Erythroblast (primary cell): Measurements from ENCODE around the gene ZWILCH.

Experiments
- GATA1 ChIP-seq: IDR thresholded peaks from 2 replicates; pipeline ENCODE4 v1.6.1; 2011; ENCODE audit warnings: low read depth, mild to moderate bottlenecking, control low read depth, low read length, moderate library complexity
- POLR2A ChIP-seq: IDR thresholded peaks from 2 replicates; pipeline ENCODE4 v1.6.1; 2011; ENCODE audit warnings: mild to moderate bottlenecking, low read length

DNA sequence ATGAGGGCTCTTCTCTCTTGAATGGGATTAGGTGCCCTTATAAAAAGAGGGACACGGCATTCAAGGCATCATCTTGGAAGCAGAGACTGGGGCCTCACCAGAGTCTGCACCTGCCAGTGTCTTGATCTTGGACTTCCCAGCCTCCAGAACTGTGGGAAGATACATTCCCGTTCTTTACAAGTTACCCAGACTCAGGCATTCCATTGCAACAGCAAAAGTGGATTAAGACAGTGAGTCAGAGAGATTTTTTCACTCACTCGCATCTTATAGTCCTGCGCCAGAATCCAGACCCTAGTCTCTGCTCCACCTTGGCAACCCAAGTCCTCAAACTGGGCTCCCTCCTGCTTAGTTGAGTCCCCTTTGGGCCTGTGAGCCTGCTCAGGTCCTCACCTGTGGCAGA lies 58.0 kb downstream of the ZWILCH start:
- no peak for TF ChIP-seq POLR2A
- TF ChIP-seq GATA1, result no peak
